Panc1 (cell line): ENCODE data around the gene GOLGA3. TPM values are rescaled to one million over a fixed set of nuclear protein-coding genes. Genes with fewer than 3 reads are reported as not detected.

Experiments
- ATAC-seq: fragments of 200-7000 bp; cut with Tn5 transposase; 2 replicates; pipeline ENCODE4 v1.9.1; 2020; ENCODE audit warnings: mild to moderate bottlenecking, moderate library complexity
- BruUV-seq: library from RNA; stranded (reverse); fragments of 400-500 nt; replicated peaks from 2 replicates; lab custom pipeline; 2021; lab: Mats Ljungman, UMichigan
- CTCF ChIA-PET: fragments of 300-600 bp; sonication (Branson Sonifier 250); formaldehyde crosslinking; loops from one replicate; lab custom pipeline; 2022; ENCODE audit warnings: antibody characterized with exemption; lab: Charles Lee
- POLR2A ChIA-PET: fragments of 300-600 bp; sonication (Branson Sonifier 250); formaldehyde crosslinking; loops from one replicate; lab custom pipeline; 2022; ENCODE audit warnings: antibody characterized with exemption; lab: Charles Lee
- DNase-seq: peaks from one replicate; pipeline ENCODE4 v3.0.0-alpha.2; 2010; ENCODE audit warnings: low read depth, low spot score
- H3K27ac ChIP-seq: 2 replicates; pipeline ENCODE4 v1.5.1; 2011; ENCODE audit warnings: mild to moderate bottlenecking, low read length, inconsistent platforms
- H3K27me3 ChIP-seq: fragments of 200-500 bp; sonication (Bioruptor generic); 2 replicates; pipeline ENCODE4 v1.6.0; 2014; ENCODE audit warnings: low read length, inconsistent platforms; ENCODE audit not compliant: control insufficient read depth, insufficient read depth
- H3K36me3 ChIP-seq: fragments of 200-500 bp; sonication (Bioruptor generic); 2 replicates; pipeline ENCODE4 v1.5.1; 2014; ENCODE audit warnings: inconsistent platforms, mild to moderate bottlenecking, low read length, moderate library complexity; ENCODE audit not compliant: control insufficient read depth, insufficient read depth
- H3K4me1 ChIP-seq: 2 replicates; pipeline ENCODE4 v1.5.1; 2011; ENCODE audit warnings: inconsistent platforms, mild to moderate bottlenecking, low read length, moderate library complexity; ENCODE audit not compliant: control insufficient read depth, insufficient read depth
- H3K4me3 ChIP-seq, 2 experiments: 2 replicates each; pipeline ENCODE4 v1.5.1; 2011 to 2012; ENCODE audit warnings: low read depth in 2 of 2, low read length in 2 of 2, mild to moderate bottlenecking in 2 of 2, inconsistent platforms in 1 of 2, moderate library complexity in 1 of 2
- H3K9me3 ChIP-seq: fragments of 200-500 bp; sonication (Bioruptor generic); 2 replicates; pipeline ENCODE4 v1.5.1; 2014; ENCODE audit warnings: low read depth, mild to moderate bottlenecking, inconsistent platforms, low read length, moderate library complexity; ENCODE audit not compliant: control insufficient read depth, insufficient read depth
- POLR2AphosphoS5 ChIP-seq: IDR thresholded peaks from 2 replicates; pipeline ENCODE4 v1.6.1; 2012; ENCODE audit warnings: mild to moderate bottlenecking, low read depth, low read length, moderate library complexity
- SIN3A ChIP-seq: IDR thresholded peaks from 2 replicates; pipeline ENCODE4 v1.6.1; 2012; ENCODE audit warnings: low read depth, mild to moderate bottlenecking, low read length, moderate library complexity, borderline replicate concordance; ENCODE audit not compliant: insufficient read depth
- TCF7L2 ChIP-seq: IDR thresholded peaks from 2 replicates; pipeline ENCODE4 v1.6.1; 2011; ENCODE audit warnings: mild to moderate bottlenecking, low read depth, low read length, inconsistent platforms
- in situ Hi-C: cut with HindIII; loops from 2 replicates; pipeline ENCODE4 v1.10.0; 2016; ENCODE audit warnings: low sequenced_read_pairs, low pct_unique_long_range_greater_than_20kb
- intact Hi-C: fragments of 100-400 bp; cut with micrococcal nuclease; formaldehyde crosslinking; loops from one replicate; pipeline ENCODE4 v1.10.0; 2022; ENCODE audit not compliant: unreplicated experiment
- total RNA-seq: library from RNA; stranded (reverse); gene quantifications from one replicate; pipeline ENCODE4 v1.2.1, GENCODE V29; 2021; ENCODE audit not compliant: unreplicated experiment
- TF ChIP-seq, protein P1 (sequence below), 2 experiments: IDR thresholded peaks; 2 replicates each; pipeline ENCODE4 v1.6.1; 2011 to 2012; ENCODE audit warnings: low read depth in 2 of 2, control low read depth in 1 of 2, low read length in 1 of 2, mild to moderate bottlenecking in 1 of 2, moderate library complexity in 1 of 2; ENCODE audit not compliant: insufficient read depth in 1 of 2
- TF ChIP-seq, protein P2 (sequence below): fragments of 450-650 bp; IDR thresholded peaks from 2 replicates; pipeline ENCODE4 v1.5.1; 2017; ENCODE audit warnings: mild to moderate bottlenecking

The GOLGA3 gene
- total RNA-seq, 1 experiment from 2014 or later = 61.1 TPM

DNA sequence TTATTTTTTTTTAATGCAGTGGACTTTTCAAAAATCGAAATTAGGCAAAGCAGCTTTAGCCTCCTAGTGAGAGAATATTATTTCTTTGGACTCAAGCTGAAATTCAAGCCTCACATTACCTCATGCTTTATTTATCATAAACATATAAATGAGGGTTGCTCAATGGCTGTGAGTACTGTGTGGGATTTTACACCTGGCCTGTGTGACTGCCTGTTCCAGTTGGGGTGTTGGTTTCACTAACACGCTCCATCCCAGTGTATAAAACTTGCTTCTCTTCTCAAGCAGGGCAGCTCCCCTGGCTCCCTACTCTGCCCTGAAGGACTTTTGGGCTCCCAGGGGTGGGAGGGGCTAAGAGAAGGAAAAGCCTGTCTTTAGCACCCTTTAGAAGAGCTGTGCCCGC is 82.1 kb downstream of the GOLGA3 start:
- in situ Hi-C loops = no loop called here

DNA sequence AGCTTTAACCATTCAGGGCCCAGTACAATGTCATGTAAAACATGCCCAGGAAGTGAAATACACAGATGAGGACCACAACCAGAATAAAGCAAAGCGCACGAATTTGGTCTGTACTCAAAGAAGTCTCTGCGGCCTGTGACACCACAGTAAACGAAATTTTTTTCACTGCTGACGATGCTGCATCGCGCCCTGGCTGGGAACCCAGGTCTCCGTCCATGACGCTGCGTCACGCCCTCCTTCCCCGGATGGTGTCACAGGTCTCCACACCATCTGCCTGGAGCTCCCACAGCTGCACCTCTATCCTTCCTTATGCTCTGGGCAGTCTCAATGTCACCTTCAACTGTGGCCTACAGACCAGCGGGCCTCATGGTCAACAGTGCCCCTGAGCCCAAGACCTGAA is 84.8 kb downstream of the GOLGA3 start:
- Histone ChIP-seq H3K4me1 (no peaks in the 10 kb centered on the region), H3K27me3 (no peaks in the 10 kb centered on the region), H3K4me3 (no peak overlapping the region), H3K36me3 (peaks cover 43% of the 10 kb centered on the region), H3K9me3 (no peaks in the 10 kb centered on the region), H3K27ac (no peak overlapping the region)
- BruUV-seq = no TSS peak
- no peak for DNase-seq
- intact Hi-C loops = no loop called here
- ChIA-PET CTCF (no interaction called here), POLR2A (no interaction called here)
- ATAC-seq = no peak
- no peak for TF ChIP-seq SIN3A
- TF ChIP-seq, protein P1, sequence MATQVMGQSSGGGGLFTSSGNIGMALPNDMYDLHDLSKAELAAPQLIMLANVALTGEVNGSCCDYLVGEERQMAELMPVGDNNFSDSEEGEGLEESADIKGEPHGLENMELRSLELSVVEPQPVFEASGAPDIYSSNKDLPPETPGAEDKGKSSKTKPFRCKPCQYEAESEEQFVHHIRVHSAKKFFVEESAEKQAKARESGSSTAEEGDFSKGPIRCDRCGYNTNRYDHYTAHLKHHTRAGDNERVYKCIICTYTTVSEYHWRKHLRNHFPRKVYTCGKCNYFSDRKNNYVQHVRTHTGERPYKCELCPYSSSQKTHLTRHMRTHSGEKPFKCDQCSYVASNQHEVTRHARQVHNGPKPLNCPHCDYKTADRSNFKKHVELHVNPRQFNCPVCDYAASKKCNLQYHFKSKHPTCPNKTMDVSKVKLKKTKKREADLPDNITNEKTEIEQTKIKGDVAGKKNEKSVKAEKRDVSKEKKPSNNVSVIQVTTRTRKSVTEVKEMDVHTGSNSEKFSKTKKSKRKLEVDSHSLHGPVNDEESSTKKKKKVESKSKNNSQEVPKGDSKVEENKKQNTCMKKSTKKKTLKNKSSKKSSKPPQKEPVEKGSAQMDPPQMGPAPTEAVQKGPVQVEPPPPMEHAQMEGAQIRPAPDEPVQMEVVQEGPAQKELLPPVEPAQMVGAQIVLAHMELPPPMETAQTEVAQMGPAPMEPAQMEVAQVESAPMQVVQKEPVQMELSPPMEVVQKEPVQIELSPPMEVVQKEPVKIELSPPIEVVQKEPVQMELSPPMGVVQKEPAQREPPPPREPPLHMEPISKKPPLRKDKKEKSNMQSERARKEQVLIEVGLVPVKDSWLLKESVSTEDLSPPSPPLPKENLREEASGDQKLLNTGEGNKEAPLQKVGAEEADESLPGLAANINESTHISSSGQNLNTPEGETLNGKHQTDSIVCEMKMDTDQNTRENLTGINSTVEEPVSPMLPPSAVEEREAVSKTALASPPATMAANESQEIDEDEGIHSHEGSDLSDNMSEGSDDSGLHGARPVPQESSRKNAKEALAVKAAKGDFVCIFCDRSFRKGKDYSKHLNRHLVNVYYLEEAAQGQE (IDR thresholded peaks at IDR 0.05; ENCODE audit: insufficient read depth in 1 of 2, low read depth in 2 of 2, low read length in 1 of 2) = no peak
- TF ChIP-seq, protein P2, sequence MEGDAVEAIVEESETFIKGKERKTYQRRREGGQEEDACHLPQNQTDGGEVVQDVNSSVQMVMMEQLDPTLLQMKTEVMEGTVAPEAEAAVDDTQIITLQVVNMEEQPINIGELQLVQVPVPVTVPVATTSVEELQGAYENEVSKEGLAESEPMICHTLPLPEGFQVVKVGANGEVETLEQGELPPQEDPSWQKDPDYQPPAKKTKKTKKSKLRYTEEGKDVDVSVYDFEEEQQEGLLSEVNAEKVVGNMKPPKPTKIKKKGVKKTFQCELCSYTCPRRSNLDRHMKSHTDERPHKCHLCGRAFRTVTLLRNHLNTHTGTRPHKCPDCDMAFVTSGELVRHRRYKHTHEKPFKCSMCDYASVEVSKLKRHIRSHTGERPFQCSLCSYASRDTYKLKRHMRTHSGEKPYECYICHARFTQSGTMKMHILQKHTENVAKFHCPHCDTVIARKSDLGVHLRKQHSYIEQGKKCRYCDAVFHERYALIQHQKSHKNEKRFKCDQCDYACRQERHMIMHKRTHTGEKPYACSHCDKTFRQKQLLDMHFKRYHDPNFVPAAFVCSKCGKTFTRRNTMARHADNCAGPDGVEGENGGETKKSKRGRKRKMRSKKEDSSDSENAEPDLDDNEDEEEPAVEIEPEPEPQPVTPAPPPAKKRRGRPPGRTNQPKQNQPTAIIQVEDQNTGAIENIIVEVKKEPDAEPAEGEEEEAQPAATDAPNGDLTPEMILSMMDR = no peak
- no peak for TF ChIP-seq POLR2AphosphoS5
- TF ChIP-seq TCF7L2 = no peak
- in situ Hi-C loops = no loop called here

More for the DNA sequence above, 82.1 kb downstream of the GOLGA3 start:
- no peaks in the 10 kb centered on the region for H3K4me1 ChIP-seq
- ChIA-PET CTCF (no interaction called here), POLR2A (no interaction called here)
- peak; percentile 45; the same call in 1 of the 2 replicates for ATAC-seq
- H3K27me3 ChIP-seq = no peaks in the 10 kb centered on the region
- intact Hi-C loops = no loop called here
- no peaks in the 10 kb centered on the region for H3K9me3 ChIP-seq
- no peak overlapping the region for H3K4me3 ChIP-seq
- TF ChIP-seq TCF7L2 = no peak
- no peak for TF ChIP-seq SIN3A
- no peak for TF ChIP-seq POLR2AphosphoS5
- TF ChIP-seq, protein P1 (IDR thresholded peaks at IDR 0.05; ENCODE audit: insufficient read depth in 1 of 2, low read depth in 2 of 2, low read length in 1 of 2) = no peak
- TF ChIP-seq, protein P2 = no peak
- H3K36me3 ChIP-seq = peaks cover 39% of the 10 kb centered on the region
- DNase-seq = no peak
- H3K27ac ChIP-seq = no peak overlapping the region
- no TSS peak for BruUV-seq
